Liver (tissue), 9 donors: Measurements from ENCODE around the gene SSBP2. TPM values are rescaled to one million over a fixed set of nuclear protein-coding genes. Genes with fewer than 3 reads are reported as not detected.

Experiments
- DNase-seq: peaks from one replicate; pipeline ENCODE4 v3.0.0-alpha.2; 2017; ENCODE audit warnings: low spot score
- H3K27ac ChIP-seq, 2 donors: one replicate each; pipeline ENCODE4 v1.7.0; 2013; ENCODE audit warnings: inconsistent platforms in 2 of 2, low read length in 2 of 2, control low read depth in 1 of 2, low read depth in 1 of 2, mild to moderate bottlenecking in 1 of 2
- H3K27me3 ChIP-seq, 4 donors: one replicate each; pipeline versions ENCODE4 v1.6.1 to v1.7.0; 2013; ENCODE audit warnings: low read length in 3 of 4, inconsistent platforms in 1 of 4, mild to moderate bottlenecking in 1 of 4, moderate library complexity in 1 of 4; ENCODE audit not compliant: control insufficient read depth in 4 of 4, insufficient read depth in 4 of 4
- H3K36me3 ChIP-seq, 4 donors: one replicate each; pipeline versions ENCODE4 v1.6.1 to v1.7.0; 2013; ENCODE audit warnings: low read length in 3 of 4, mild to moderate bottlenecking in 3 of 4, low read depth in 1 of 4, moderate library complexity in 1 of 4; ENCODE audit not compliant: control insufficient read depth in 4 of 4, insufficient read depth in 3 of 4
- H3K4me1 ChIP-seq, 4 donors: one replicate each; pipeline versions ENCODE4 v1.6.1 to v1.7.0; 2013; ENCODE audit warnings: low read length in 3 of 4, mild to moderate bottlenecking in 3 of 4, moderate library complexity in 1 of 4; ENCODE audit not compliant: control insufficient read depth in 4 of 4, insufficient read depth in 4 of 4
- H3K4me3 ChIP-seq, 3 donors: one replicate each; pipeline versions ENCODE4 v1.6.1 to v1.7.0; 2013; ENCODE audit warnings: low read length in 3 of 3, control low read depth in 1 of 3, low read depth in 1 of 3, mild to moderate bottlenecking in 1 of 3
- H3K9ac ChIP-seq, 2 donors: one replicate each; pipeline ENCODE4 v1.7.0; 2013; ENCODE audit warnings: low read length in 2 of 2, mild to moderate bottlenecking in 2 of 2, moderate library complexity in 2 of 2, control low read depth in 1 of 2, low read depth in 1 of 2
- H3K9me3 ChIP-seq, 4 donors: one replicate each; pipeline versions ENCODE4 v1.6.1 to v1.7.0; 2013; ENCODE audit warnings: low read length in 3 of 4; ENCODE audit not compliant: control insufficient read depth in 4 of 4
- EGR1 ChIP-seq, 2 donors: IDR thresholded peaks; 2 replicates each; pipeline ENCODE4 v1.6.1; 2016 to 2018; ENCODE audit warnings: antibody characterized with exemption in 2 of 2, low read depth in 2 of 2
- FOXA1 ChIP-seq: IDR thresholded peaks from 2 replicates; pipeline ENCODE4 v1.6.1; 2016; ENCODE audit warnings: antibody characterized with exemption
- FOXA2 ChIP-seq: IDR thresholded peaks from 2 replicates; pipeline ENCODE4 v1.6.1; 2016; ENCODE audit warnings: antibody characterized with exemption
- GABPA ChIP-seq, 2 donors: IDR thresholded peaks in 1 of 2; conservative IDR thresholded peaks in 1 of 2; 2 replicates each; pipeline ENCODE4 v1.6.1; 2016; ENCODE audit warnings: antibody characterized with exemption in 2 of 2, mild to moderate bottlenecking in 1 of 2, moderate library complexity in 1 of 2
- HNF4A ChIP-seq, 2 donors: conservative IDR thresholded peaks; 2 replicates each; pipeline ENCODE4 v1.6.1; 2016; ENCODE audit warnings: antibody characterized with exemption in 2 of 2, mild to moderate bottlenecking in 2 of 2
- HNF4G ChIP-seq: IDR thresholded peaks from 2 replicates; pipeline ENCODE4 v1.6.1; 2016; ENCODE audit warnings: antibody characterized with exemption
- JUND ChIP-seq, 2 donors: IDR thresholded peaks; 2 replicates each; pipeline ENCODE4 v1.6.1; 2016; ENCODE audit warnings: antibody characterized with exemption in 2 of 2
- NR2F2 ChIP-seq: IDR thresholded peaks from 2 replicates; pipeline ENCODE4 v1.6.1; 2016; ENCODE audit warnings: antibody characterized with exemption
- RAD21 ChIP-seq, 2 donors: IDR thresholded peaks; 2 replicates each; pipeline ENCODE4 v1.6.1; 2016; ENCODE audit warnings: antibody characterized with exemption in 2 of 2, mild to moderate bottlenecking in 2 of 2
- RXRA ChIP-seq, 2 donors: IDR thresholded peaks; 2 replicates each; pipeline ENCODE4 v1.6.1; 2017 to 2018; ENCODE audit warnings: antibody characterized with exemption in 2 of 2, mild to moderate bottlenecking in 1 of 2
- SP1 ChIP-seq: IDR thresholded peaks from 2 replicates; pipeline ENCODE4 v1.6.1; 2018; ENCODE audit warnings: antibody characterized with exemption, mild to moderate bottlenecking
- TAF1 ChIP-seq: conservative IDR thresholded peaks from 2 replicates; pipeline ENCODE4 v1.6.1; 2016; ENCODE audit warnings: antibody characterized with exemption, mild to moderate bottlenecking
- YY1 ChIP-seq: IDR thresholded peaks from 2 replicates; pipeline ENCODE4 v1.6.1; 2016; ENCODE audit warnings: antibody characterized with exemption, mild to moderate bottlenecking
- ZBTB33 ChIP-seq: IDR thresholded peaks from 2 replicates; pipeline ENCODE4 v1.6.1; 2016; ENCODE audit warnings: antibody characterized with exemption
- WGBS: extraction: QIAGEN DNeasy Blood & Tissue Kit; methylation state at CpG from one replicate; pipeline ENCODE4 v1.1.7; 2013; 5-methylcytosine and 5-hydroxymethylcytosine counted together
- polyA plus RNA-seq, 2 donors: library from polyadenylated mRNA; stranded (reverse) in 1 of 2; unstranded in 1 of 2; fragments of 200-250 nt in 1 of 2; fragments of >200 nt in 1 of 2; fragmentation: Nextera tagmentation in 1 of 2; extraction: Ambion mirVana in 1 of 2; gene quantifications; one replicate each; pipeline versions ENCODE4 v1.2.1 to v1.2.3, GENCODE V29; 2013 to 2015
- total RNA-seq, 2 donors: library from RNA; depleted of rRNA; stranded (reverse); fragments of >200 nt; gene quantifications; one replicate each; pipeline ENCODE4 v1.2.3, GENCODE V29; 2014
- TF ChIP-seq, protein P1 (sequence below): fragments of 150-350 bp; IDR thresholded peaks from 2 replicates; pipeline ENCODE4 v1.5.1; 2017; ENCODE audit warnings: improper control_type of control experiment, low read depth, low read length; ENCODE audit not compliant: missing input control
- donor health status: healthy.
- donor health status: healthy.
- donor health status: healthy.
- donor health status: healthy.
- donor health status: healthy.

Gene SSBP2
- total and polyA plus RNA-seq, 4 donors: 2.2 to 10.1 (median 4.1) TPM

DNA sequence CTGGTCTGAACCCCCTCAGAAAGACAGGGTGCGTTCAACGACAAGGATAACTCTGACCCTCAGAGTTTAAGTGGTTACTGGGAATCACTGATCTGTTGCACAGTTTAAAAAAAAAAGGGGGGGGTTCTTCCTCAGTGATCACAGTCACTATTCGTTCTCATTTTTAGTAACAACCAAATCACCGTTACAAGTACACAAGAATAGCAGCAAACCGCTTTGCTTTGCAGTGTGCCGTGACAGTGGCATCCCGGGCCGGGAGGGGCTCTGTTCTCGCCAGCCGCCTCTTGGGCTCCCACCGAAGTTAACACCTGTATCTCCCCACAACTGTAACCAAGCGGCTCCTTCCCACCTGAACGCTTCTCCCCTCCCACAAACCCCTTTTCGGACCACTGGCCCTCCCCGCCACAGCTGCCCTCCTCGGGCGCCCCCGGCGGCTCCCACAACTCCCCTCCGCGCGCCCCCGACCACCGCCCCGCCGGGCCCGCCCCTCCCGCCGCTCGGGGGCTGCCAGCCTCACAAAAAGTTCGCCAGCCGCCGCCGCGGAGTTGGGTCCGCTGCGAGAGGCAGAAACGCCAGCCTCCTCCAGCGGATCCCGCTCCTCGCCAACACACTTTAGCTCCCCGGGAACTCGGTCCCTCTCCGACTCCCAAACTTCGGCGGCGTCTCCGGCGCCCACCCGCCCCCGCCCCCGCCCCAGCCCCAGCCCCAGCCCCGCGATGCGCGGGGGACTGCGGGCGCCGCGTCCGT is 1.2 kb downstream of the SSBP2 start:
- no peak for TF ChIP-seq HNF4A (conservative IDR thresholded peaks at IDR 0.05)
- no peak for TF ChIP-seq NR2F2
- no peak for TF ChIP-seq SP1
- Histone ChIP-seq H3K4me1 (peaks cover 0 to 9% (median 2%) of the 10 kb centered on the region in 4 donors), H3K9ac (no peak overlapping the region), H3K27ac (no peak overlapping the region), H3K27me3 (no peaks in the 10 kb centered on the region), H3K36me3 (no peaks in the 10 kb centered on the region), H3K9me3 (no peaks in the 10 kb centered on the region), H3K4me3 (peak overlapping the region in 2 of 3 donors; percentile 58 to 98)
- 3% methylated on average over 61 of the region's 61 CpGs for WGBS
- DNase-seq: peak; percentile 45

DNA sequence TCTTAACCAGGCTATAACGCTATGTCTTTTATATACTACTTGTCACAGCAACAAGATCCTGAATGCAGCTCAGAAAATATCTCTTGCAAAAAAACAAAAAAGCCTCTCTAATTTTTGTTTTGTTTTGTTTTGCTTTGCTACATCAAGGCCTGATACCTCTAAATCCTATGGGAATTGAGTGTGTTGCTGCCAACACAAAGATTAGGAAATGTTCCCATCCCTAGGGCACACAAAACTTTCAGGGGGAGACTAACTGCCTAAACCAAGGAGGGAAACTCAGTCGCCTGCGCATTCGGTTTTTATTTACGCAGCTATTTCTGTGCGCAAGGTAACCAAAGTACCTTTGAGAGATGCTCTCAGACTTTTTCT is 1.7 kb downstream of the SSBP2 start:
- H3K4me3 ChIP-seq: peak overlapping the region in 1 of 3 donors; percentile 58
- peaks cover 0 to 9% (median 2%) of the 10 kb centered on the region in 4 donors for H3K4me1 ChIP-seq
- H3K9ac ChIP-seq: no peak overlapping the region
- H3K9me3 ChIP-seq: no peaks in the 10 kb centered on the region
- TF ChIP-seq FOXA2 (no peak), FOXA1 (no peak), YY1 (no peak), TAF1 (no peak), EGR1 (IDR thresholded peaks at IDR 0.05; ENCODE audit: low read depth in 2 of 2) (no peak), RAD21 (IDR thresholded peaks at IDR 0.05) (no peak), SP1 (no peak), NR2F2 (no peak), HNF4A (conservative IDR thresholded peaks at IDR 0.05) (no peak), JUND (IDR thresholded peaks at IDR 0.05) (no peak), GABPA (IDR thresholded peaks at IDR 0.05 in 1 of 2, conservative IDR thresholded peaks at IDR 0.05 in 1 of 2) (no peak), RXRA (IDR thresholded peaks at IDR 0.05) (no peak), ZBTB33 (no peak), HNF4G (no peak)
- TF ChIP-seq, protein P1, sequence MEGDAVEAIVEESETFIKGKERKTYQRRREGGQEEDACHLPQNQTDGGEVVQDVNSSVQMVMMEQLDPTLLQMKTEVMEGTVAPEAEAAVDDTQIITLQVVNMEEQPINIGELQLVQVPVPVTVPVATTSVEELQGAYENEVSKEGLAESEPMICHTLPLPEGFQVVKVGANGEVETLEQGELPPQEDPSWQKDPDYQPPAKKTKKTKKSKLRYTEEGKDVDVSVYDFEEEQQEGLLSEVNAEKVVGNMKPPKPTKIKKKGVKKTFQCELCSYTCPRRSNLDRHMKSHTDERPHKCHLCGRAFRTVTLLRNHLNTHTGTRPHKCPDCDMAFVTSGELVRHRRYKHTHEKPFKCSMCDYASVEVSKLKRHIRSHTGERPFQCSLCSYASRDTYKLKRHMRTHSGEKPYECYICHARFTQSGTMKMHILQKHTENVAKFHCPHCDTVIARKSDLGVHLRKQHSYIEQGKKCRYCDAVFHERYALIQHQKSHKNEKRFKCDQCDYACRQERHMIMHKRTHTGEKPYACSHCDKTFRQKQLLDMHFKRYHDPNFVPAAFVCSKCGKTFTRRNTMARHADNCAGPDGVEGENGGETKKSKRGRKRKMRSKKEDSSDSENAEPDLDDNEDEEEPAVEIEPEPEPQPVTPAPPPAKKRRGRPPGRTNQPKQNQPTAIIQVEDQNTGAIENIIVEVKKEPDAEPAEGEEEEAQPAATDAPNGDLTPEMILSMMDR: no peak
- no peaks in the 10 kb centered on the region for H3K36me3 ChIP-seq
- H3K27ac ChIP-seq: no peak overlapping the region
- WGBS: 42% methylated on average over 6 of the region's 6 CpGs
- no peak for DNase-seq
- no peaks in the 10 kb centered on the region for H3K27me3 ChIP-seq

DNA sequence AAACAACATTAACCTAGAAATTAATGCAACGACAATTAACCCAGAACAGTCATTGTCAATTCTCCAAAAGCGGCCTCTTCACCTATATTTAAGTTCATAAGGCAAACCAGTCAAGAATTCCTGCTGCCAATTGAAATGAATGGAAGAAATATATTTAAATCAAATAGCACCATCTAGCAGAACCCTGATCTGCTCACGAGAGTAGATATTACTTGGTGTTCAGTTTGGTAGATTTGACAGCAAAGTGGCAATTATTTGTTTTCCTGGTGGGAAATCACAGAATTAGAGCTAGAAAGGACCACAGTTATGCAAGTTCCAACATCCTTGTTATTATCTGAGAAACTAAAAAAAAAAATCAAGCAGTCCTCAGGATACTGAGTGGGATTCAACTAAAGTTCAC is 2.3 kb downstream of the SSBP2 start:
- H3K4me3 ChIP-seq: no peak overlapping the region
- no peak overlapping the region for H3K9ac ChIP-seq
- H3K4me1 ChIP-seq: peaks cover 0 to 9% (median 2%) of the 10 kb centered on the region in 4 donors
- WGBS: 88% methylated on average over 3 of the region's 3 CpGs
- no peaks in the 10 kb centered on the region for H3K9me3 ChIP-seq
- no peaks in the 10 kb centered on the region for H3K36me3 ChIP-seq
- no peaks in the 10 kb centered on the region for H3K27me3 ChIP-seq
- peak in 1 of 2 donors; percentile 15 for TF ChIP-seq RAD21 (IDR thresholded peaks at IDR 0.05)
- TF ChIP-seq, protein P1: no peak
- H3K27ac ChIP-seq: no peak overlapping the region
- DNase-seq: no peak
